PC-9 (cell line): Measurements from ENCODE around the gene CALML6.

Source experiments
- CTCF ChIP-seq: fragments of 200-600 bp; sonication (generic); conservative IDR thresholded peaks from 2 replicates; pipeline ENCODE4 v1.6.1; 2017; ENCODE audit warnings: mixed run types, antibody characterized with exemption, mild to moderate bottlenecking, moderate library complexity
- EZH2 ChIP-seq: fragments of 200-600 bp; sonication (generic); IDR thresholded peaks from 2 replicates; pipeline ENCODE4 v1.8.0; 2017; ENCODE audit warnings: antibody characterized with exemption, low read depth

- no peak for TF ChIP-seq CTCF
- no peak for TF ChIP-seq EZH2
These were observed 23.2 kb downstream of the CALML6 start for GRCh38 chr1:1938276-1938573.
